Mesothelial cell of epicardium (in vitro differentiated cells): ENCODE results near the gene FSIP1. TPM values are rescaled to one million over a fixed set of nuclear protein-coding genes. Genes with fewer than 3 reads are reported as not detected.

ENCODE experiments used
- DNase-seq, 2 experiments: peaks; one replicate each; pipeline ENCODE4 v3.0.0; 2021; ENCODE audit warnings: low spot score in 2 of 2; ENCODE audit not compliant: unreplicated experiment in 2 of 2
- H3K27ac Mint-ChIP-seq: 2 replicates; pipeline ENCODE4 v1.8.0; 2021; ENCODE audit warnings: mixed read lengths
- H3K27me3 Mint-ChIP-seq: 2 replicates; pipeline ENCODE4 v1.8.0; 2021; ENCODE audit warnings: low read depth, mixed read lengths
- H3K36me3 Mint-ChIP-seq: 2 replicates; pipeline ENCODE4 v1.8.0; 2021; ENCODE audit warnings: mixed read lengths
- H3K4me1 Mint-ChIP-seq: 2 replicates; pipeline ENCODE4 v1.8.0; 2021; ENCODE audit warnings: mixed read lengths
- H3K4me3 Mint-ChIP-seq: 2 replicates; pipeline ENCODE4 v1.8.0; 2021; ENCODE audit warnings: mild to moderate bottlenecking, moderate library complexity, mixed read lengths
- H3K9me3 Mint-ChIP-seq: 2 replicates; pipeline ENCODE4 v1.8.0; 2021; ENCODE audit warnings: mixed read lengths
- total RNA-seq: library from RNA; stranded (reverse); gene quantifications from 3 replicates; pipeline ENCODE4 v1.2.1, GENCODE V29; 2021
- TF ChIP-seq, protein P1 (sequence below): fragments of 200-600 bp; sonication (generic); IDR thresholded peaks from one replicate; pipeline ENCODE4 v1.5.0; 2021; ENCODE audit warnings: antibody characterized with exemption; ENCODE audit not compliant: unreplicated experiment

FSIP1 gene
- total RNA-seq, 1 donor from 2014 or later, result 0.74 TPM

DNA sequence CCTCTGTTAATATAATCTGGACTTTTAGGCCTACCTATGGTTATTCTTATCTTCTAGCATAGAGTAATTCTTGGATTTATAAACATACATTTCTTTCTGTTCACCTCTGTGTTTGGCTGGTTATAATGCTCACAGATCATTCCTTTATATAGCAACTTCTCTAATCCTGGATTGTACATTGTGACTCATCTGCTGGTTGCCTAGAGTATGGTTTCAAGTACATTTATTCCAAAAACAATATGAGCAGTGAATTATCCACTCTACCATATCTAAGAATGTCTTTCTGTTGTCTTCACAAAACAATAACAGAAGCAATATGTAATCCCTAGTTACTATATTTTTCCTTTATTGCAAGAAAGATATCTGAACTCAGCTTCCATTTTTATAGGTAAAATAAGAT is 35.3 kb downstream of the FSIP1 start:
- DNase-seq, result no peak
- no peak overlapping the region for H3K4me3 Mint-ChIP-seq
- no peak overlapping the region for H3K27ac Mint-ChIP-seq
- peaks cover 13% of the 10 kb centered on the region for H3K36me3 Mint-ChIP-seq
- TF ChIP-seq, protein P1, sequence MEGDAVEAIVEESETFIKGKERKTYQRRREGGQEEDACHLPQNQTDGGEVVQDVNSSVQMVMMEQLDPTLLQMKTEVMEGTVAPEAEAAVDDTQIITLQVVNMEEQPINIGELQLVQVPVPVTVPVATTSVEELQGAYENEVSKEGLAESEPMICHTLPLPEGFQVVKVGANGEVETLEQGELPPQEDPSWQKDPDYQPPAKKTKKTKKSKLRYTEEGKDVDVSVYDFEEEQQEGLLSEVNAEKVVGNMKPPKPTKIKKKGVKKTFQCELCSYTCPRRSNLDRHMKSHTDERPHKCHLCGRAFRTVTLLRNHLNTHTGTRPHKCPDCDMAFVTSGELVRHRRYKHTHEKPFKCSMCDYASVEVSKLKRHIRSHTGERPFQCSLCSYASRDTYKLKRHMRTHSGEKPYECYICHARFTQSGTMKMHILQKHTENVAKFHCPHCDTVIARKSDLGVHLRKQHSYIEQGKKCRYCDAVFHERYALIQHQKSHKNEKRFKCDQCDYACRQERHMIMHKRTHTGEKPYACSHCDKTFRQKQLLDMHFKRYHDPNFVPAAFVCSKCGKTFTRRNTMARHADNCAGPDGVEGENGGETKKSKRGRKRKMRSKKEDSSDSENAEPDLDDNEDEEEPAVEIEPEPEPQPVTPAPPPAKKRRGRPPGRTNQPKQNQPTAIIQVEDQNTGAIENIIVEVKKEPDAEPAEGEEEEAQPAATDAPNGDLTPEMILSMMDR, result no peak
- H3K4me1 Mint-ChIP-seq, result peaks cover 13% of the 10 kb centered on the region
- peaks cover 31% of the 10 kb centered on the region for H3K9me3 Mint-ChIP-seq
- no peaks in the 10 kb centered on the region for H3K27me3 Mint-ChIP-seq

DNA sequence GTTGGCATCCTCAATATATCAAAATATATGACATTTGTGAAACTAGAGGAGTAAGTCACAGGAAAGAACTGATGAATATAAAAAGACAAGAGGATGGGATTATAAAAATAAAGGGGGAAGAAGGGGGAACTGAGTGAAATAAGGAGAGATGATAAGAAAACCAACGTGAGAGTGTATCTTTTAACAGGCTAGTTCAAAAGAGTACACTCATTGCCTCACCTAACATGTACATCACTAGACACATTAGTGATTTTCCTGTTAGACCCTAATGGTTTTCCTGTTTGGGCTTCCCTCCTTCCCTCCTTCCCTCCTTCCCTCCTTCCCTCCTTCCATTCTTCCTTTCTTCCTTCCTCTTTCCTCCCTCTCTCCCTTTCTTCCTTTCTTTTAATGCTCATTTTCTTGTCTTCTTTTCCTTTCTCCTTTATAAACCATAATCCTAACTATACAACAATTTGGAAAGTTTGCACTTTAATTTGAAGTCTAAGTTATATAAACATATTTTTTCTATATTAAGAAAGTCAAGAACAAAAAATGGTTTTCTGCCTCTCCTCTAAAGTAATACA is 35.8 kb downstream of the FSIP1 start:
- Mint-ChIP-seq H3K36me3 (peaks cover 13% of the 10 kb centered on the region), H3K9me3 (peaks cover 31% of the 10 kb centered on the region), H3K4me1 (peaks cover 18% of the 10 kb centered on the region), H3K4me3 (no peak overlapping the region), H3K27ac (no peak overlapping the region), H3K27me3 (no peaks in the 10 kb centered on the region)
- no peak for DNase-seq
- TF ChIP-seq, protein P1, result no peak

DNA sequence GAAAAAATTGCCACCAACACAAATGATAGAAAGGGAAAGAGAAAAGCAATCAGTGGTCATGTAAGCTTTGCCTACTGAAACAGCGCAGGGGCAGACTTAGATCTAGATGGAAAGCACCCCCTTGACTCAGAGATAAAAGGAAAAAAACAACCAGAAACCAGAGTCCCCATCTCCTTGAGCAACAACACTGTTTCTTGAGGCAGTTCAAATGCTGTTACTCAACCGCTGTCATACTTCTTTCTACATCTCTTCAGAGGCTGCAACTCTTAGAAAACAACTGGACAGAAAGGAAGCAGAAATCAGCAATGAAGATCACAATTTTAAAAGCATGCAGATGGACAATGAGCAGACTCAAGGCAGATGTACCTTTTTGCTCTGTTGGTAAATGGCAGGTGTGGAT is 36.5 kb downstream of the FSIP1 start:
- no peak overlapping the region for H3K27ac Mint-ChIP-seq

DNA sequence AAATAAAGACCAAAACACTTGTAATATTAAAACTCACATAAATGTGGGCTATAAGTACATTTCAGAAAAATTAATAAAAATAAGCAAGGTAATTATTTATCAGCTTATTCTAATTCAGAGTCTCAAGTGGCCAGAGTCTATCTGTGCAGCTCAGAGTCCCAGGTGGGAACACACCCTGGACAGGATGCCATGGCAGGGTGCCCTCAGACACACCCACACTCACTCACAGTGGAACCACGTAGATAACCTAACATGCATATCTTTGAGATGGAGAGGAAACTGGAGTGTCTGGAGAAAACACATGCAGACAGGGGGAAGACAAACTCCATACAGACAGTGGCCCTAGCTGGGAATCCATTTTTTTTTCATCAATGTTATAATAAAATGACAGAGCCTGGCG is 37.2 kb downstream of the FSIP1 start:
- H3K9me3 Mint-ChIP-seq, result peaks cover 21% of the 10 kb centered on the region
- H3K27me3 Mint-ChIP-seq, result no peaks in the 10 kb centered on the region
- TF ChIP-seq, protein P1, result no peak
- peaks cover 18% of the 10 kb centered on the region for H3K4me1 Mint-ChIP-seq
- H3K36me3 Mint-ChIP-seq, result peaks cover 11% of the 10 kb centered on the region
- H3K4me3 Mint-ChIP-seq, result no peak overlapping the region
- no peak for DNase-seq
- no peak overlapping the region for H3K27ac Mint-ChIP-seq

More for the DNA sequence above, 36.5 kb downstream of the FSIP1 start:
- H3K4me3 Mint-ChIP-seq, result no peak overlapping the region
- H3K4me1 Mint-ChIP-seq, result peaks cover 18% of the 10 kb centered on the region
- H3K9me3 Mint-ChIP-seq, result peaks cover 27% of the 10 kb centered on the region
- TF ChIP-seq, protein P1, result no peak
- H3K27me3 Mint-ChIP-seq, result no peaks in the 10 kb centered on the region
- DNase-seq, result no peak
- peaks cover 13% of the 10 kb centered on the region for H3K36me3 Mint-ChIP-seq

DNA sequence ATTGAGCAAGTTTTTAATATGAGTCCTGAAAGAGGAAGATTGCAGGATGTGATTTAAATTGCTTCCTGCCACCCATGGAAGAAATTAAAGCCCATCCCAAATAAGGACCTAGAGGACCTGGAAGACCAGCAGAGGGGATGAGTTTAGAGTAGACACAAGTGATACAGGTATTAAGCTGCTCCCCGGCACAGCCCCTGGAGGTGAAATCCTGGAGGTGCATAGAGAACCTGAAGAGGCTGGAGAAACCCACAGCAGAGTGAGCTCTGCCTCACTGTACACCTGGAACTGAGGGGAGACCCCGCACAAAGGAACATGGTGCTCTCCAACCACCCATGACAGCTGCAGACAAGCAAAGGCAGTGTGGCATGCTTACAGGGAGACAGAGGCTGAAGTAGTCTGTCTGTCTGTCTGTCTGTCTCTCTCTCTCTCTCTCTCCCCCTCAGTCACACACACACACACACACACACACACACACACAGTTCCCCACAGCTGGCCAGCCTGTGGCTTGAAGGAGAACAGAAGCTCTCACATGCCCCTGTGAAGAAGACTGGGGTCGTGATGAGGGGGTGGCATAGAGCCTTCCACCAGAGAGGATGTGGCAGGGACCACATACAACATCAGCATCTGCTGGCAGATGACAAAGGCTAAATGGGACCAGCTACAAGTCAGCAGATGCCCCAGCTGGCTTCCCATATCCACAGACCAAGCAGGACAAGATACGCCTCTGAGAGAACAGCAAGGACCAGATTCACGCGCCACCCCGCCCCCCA is 38.1 kb downstream of the FSIP1 start:
- peaks cover 12% of the 10 kb centered on the region for H3K9me3 Mint-ChIP-seq
- TF ChIP-seq, protein P1, result no peak
- no peak for DNase-seq
- H3K27ac Mint-ChIP-seq, result no peak overlapping the region
- H3K27me3 Mint-ChIP-seq, result no peaks in the 10 kb centered on the region
- peaks cover 4% of the 10 kb centered on the region for H3K36me3 Mint-ChIP-seq
- H3K4me1 Mint-ChIP-seq, result peaks cover 18% of the 10 kb centered on the region
- H3K4me3 Mint-ChIP-seq, result no peak overlapping the region
